GM19035 (cell line): ENCODE measurements around the gene CPVL.

Experiments used
- ATAC-seq: cut with Tn5 transposase; IDR thresholded peaks from one replicate; pipeline ENCODE4 v1.9.1; 2021; ENCODE audit not compliant: unreplicated experiment

CPVL gene

DNA sequence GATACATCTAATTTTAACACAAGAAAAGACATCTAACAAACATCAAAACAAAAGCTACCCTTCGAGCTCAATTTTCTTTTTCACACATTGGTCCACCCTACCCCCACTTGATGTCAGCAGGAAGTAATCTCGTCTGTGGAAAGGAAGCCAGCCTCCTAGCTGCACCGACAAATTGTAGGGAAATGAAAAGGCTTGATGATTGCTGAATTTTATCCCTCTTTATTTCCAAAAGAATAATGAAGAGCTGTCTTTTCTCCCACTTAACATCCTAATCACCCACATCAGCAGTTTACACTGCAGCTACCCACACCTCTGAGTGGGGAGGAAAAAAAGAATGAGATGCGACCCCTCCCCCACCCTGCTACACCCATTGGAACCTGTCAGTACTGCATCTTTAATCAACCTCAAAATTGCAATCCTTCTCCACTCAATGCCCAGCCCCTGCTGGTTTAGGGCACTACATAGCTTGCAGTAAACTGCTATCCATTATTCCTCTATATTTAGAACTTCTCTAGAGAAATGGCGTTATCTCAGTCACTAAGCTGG lies 10.6 kb upstream of the CPVL start:
- ATAC-seq = no peak

DNA sequence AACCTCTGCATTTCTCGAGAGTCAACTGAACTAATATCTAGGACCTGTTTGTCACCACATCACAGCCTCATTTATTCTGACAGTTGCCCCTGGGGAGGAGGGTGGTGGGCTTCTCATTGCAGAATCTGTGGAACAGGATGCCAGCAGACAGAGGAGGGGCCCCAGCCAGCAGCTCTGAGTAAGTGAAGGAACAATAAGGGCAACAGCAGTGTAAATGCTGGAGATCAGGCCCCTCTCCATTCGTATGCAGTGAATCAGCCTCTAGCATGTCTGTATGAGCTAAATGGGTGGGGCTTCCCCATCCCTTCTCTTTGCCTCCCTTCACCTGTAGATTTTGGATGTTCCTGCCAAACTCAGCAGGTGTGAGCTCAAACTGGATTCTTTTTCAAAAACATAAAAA lies 7.7 kb upstream of the CPVL start:
- ATAC-seq = no peak

DNA sequence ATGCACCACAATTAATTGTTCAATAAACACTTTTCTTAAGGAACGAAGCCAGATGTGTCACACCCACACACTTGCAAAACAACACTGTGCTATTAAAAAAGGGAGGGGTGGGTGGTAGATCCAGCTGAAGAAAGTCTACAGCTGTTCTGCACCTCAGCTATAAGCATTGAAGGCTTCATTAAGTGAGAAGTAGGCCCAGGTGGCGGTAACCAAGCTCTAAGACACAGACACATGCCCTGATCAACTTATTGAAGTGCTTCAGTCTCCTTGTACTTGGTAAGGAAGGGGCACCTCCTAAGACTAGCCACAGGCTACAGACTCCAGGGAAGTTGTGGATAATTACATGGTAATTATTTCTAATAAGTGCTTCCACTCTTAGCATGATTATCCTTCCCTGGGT lies 4.5 kb upstream of the CPVL start:
- no peak for ATAC-seq

DNA sequence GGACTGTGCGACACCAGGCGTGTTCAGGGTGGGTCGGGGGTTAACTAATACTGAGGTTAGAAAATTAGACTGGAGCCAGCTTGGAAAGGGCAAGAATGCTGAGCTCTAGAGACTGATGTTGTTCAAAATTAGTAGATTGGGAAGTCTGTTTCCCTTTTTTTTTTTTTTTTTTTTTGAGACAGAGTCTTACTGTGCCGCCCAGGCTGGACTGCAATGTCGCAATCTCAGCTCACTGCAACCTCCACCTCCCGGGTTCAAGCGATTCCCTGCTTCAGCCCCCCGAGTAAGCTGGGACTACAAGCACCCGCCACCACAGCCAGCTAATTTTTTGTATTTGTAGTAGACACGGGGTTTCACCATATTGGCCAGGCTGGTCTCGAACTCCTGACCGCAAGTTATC lies 2.7 kb upstream of the CPVL start:
- no peak for ATAC-seq

DNA sequence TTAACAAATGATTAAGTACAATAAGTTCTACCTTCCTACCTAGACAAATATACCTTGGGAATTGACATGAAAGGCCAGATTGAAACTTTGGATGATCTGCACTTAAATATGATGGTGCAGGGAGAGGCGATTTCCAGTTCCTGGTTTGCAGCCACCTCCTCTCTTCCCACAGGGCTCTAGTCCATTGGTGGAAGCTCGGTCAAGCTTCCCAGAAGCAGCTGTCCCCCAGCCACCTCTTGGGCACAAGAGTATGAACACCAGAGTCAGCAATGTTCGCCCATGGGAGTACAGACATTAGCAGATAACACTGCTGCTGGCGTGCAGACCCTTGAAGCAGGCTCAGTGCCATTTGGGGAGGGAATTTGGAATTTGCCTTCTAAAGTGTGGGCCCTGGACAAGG lies 1.5 kb upstream of the CPVL start:
- no peak for ATAC-seq

DNA sequence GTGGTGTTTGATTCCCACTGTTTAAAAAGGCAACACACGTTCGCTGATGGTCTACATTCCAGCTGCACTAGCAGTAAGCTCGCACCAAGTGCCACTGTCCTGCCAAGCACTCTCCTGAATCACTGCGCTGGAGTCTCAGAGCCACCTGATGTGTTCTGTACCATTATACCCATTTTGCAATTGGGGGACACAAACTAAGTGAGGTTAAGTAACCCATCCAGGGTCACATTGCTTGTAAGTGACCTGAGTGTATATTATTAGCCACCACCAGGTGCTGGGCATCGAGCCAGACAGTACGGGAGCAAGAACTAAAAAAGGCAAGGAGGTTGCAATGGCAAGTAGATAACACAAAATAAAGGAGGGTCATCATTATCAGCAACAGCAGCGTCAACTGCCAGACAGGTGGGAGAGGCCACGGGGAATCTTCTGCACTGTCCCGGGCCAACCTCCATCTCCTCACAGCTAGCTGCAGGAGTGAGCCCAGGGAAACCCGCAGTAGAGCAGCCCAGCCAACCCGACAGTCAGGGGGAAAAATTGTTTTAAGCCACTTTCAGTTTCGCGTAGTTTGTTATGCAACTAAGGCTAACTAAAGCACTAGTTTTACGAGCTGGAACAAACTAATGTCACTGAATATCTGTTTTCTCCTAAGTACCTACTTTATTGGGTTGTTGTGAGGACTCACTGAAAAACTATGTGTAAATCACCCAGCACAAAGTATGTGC lies 712 bp upstream of the CPVL start:
- no peak for ATAC-seq

DNA sequence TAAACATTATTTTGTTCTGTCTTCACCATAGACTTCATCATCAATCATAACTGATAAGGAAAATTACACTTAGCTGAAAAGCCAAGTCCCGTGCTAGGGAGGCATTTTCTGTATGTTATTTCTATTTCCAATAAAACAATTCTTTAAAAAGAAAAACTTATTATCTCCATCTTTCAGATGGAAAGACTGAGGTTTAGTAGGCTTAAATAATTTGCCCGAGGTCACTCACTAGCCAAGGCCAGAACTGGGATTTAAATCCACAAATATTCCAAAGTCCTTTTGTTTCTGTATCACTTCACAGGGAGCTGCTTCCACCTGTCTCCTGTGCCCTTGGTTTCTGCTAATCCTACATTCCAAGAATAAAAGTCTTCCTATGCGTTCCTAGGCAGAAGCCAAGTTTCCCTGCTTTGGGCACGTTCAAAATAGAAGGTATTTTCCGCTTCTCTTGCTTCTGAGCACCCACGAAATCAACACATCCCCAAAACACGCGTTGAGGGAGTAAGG lies 732 bp downstream of the CPVL start:
- ATAC-seq = no peak

DNA sequence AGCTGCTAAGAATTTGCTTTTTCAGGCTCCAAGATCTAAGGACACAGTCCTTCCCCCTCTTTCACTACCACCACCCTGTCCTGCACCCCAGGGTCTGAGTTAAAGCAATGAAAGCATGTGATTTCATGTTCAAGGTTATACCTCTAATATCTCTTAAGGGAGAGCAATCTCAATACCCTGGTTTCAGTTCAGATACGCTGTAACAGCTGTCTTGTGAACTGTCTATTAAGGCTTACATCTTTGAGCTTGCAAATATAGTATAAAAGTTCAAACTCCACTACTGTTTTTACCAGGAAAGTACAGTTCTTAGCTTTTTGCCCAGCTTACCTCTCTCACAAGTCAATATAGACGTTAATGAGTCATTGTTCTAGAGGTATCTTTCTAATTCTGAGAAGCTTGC lies 2.6 kb downstream of the CPVL start:
- no peak for ATAC-seq

DNA sequence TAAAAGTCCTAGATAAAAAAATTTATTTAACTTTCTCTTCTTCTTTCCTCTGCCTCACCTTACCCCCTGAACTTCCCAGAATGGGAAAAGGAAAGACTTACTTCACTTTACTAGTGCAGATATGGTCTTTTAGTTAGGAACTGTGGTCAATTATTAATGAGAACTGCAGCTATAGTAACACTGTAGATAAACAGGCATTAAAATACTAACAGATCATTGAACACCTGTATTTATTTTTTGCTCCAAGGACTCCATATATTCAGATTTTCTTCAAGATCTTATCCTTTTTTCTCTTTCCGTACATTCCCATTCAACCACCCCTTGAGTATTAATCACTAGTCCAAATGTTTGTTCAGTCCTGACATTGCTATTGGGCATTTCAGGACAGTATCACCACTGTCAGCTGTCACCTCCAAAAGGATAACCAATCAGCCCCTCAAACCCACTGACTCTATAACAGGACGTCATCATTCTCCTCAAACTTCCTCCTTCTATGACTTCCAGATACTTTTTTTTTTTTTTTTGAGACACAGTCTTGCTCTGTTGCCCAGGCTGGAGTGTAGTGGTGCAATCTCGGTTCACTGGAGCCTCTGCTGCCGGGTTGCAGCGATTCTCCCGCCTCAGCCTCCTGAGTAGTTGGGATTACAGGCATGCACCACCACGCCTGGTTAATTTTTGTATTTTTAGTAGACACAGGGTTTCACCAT lies 4.2 kb downstream of the CPVL start:
- no peak for ATAC-seq

DNA sequence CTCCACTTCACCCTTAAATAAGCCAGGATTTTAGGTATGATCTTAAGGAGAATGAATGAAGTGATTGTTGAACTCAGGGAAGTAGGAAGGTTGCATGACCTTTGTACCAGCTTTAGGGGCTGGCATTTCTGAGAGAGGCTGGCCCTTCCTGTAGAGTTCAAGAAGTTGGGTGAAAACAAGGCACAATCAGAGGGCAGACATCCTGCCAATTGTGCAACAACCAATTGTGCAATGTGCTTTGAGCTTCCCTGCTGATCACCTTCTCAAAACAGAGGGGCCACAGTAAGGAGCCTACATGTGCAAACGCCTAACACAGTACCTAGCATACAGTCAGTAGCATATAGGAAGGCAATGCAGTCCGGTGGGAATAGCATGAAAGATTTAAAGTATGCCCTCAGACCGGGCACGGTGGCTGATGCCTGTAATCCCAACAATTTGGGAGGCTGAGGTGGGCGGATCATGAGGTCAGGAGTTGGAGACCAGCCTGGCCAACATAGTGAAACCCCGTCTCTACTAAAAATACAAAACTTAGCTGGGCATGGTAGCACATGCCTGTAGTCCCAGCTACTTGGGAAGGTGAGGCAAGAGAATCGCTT lies 5.4 kb downstream of the CPVL start:
- ATAC-seq = no peak

DNA sequence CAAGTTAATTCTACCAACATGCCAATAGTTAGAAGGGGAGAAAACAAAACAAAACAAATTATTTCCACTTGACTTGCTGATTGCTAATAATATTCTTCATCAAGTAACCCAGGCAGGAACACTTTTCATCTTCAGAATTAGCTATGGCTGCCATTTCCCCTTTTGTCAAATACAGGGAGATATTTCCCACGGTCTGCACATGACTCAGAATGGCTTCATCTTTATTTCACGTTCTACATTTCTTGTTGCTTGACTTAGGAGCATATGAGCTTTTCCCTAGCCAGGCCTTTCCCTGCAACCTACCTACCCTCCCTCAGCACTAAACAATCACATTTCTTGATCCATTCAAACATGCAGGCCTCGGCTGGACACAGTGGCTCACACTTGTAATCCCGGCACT lies 6.5 kb downstream of the CPVL start:
- ATAC-seq = no peak

DNA sequence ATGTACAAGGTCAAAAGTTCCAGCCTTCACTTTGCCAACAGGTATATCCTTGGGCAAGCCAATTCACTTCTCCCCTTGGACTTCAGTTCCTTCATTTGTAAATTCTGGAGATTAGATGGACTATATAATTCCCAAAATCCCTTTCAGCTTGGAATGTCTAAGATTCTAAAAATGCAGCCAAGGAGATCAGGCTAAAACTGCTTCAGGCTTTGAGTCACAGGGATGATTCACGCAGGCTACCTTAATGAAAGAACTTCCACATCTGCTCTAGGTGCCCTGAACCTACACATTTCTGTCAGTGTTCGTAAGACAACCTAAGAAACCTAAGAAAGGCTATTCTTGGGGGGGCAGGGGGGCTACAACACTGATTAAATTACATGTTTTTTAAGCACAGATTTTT lies 7.1 kb downstream of the CPVL start:
- ATAC-seq = no peak

DNA sequence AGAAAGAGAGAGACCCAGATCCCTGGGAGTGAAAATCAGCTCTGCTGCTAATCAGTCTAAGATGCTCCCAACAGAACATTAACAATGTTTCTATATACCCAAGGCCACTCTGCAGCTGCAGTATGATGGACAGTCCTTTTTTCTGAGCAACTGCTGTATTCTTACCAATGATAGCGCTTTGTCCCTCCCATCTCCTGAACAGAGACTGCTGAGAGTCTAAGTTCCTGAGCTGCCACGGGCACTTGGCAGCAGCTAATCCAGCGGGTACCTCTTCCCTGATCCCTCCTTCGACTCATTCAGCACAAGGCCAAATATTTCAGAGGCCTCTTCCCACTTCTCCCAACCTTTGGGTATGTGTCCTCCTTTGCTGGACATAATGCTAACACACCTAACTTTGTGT lies 7.7 kb downstream of the CPVL start:
- ATAC-seq = no peak

DNA sequence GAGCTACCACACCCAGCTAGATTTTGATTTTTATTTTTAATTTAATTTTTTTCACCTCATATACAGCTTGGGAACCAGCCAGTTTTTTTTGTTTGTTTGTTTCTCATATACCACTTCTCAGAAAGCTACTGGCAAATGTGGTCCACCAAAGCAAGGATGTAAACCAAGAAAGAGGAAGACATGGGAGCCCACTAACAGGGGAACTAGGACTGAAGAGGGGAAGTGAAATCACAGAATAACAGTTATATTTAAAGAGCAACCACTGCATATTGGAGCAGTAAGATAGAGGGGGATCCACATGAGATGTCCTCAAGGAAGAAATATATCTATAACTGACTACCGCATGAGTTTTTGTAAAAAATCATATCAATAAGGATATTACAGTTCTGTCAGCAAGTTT lies 10.5 kb downstream of the CPVL start:
- ATAC-seq = no peak

DNA sequence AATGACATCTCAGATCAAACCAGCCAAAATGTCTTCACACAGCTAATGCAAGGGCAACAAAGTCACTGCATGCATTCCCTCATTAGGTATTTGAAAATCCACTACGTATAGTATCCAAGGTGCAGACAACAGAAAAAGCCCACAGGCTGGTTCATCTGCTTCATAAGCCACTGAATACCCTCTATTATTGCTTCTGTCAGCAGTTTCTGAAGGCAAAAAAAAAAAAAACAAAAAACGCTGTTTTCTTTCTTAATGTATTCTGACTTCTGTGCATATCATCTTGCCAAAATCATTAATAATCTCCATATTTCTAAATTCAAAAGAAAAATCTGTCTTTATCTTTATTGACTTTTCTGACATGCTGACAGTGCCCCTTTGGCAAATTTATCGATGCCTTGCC lies 13.4 kb downstream of the CPVL start:
- ATAC-seq = no peak

DNA sequence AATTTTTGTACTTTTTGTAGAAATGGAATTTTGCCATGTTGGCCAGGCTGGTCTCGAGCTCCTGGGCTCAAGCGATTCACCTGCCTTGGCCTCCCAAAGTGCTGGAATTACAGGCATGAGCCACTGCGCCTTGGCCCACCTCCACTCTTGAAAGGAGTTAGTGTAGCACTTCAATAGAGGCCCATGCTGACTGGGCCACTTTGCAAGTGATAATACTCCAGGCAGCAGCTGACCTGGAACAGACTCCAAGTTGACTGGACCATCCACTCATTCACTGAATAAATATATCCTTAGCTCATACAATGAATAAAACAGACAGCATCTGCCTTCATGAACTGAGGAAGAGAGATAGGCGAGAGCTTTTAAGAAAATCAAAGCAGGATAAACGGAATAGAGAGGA lies 14.7 kb downstream of the CPVL start:
- no peak for ATAC-seq

DNA sequence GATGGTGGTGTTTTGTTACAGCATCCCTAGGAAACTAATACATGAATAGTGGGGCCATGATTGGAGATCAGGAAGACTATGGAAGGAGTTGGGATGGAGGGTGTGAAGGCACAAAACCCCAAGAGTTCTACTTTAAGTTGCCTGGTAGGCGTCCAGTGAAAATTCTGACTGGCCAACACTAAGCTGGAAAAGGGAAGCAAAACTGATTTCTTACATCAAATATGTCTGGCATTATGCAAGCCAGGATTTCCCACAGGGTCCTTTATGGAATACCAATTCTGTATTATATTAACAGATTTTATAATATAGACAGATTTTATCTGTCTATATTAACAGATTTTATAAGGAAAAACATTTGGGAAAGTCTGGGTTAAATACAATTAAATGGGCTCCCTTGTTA lies 16.2 kb downstream of the CPVL start:
- ATAC-seq = no peak

DNA sequence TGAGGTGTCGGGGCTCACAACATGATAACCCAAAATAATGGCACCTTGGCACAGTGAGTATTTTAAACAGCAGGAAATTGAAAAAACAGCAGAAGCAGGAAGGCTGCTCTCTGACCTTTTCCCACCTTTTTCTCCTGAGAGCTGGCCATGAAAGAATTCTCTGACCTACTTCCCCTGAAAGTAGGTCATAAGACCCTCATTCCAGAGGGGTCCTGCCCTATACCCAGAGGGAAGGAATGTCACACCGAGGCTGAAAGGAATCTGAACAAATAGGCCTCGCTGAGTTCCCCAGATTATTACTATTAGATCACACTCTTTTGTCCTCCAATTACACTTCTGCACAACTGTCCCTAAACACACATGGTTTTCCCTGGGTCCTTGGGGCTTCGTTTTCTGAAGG lies 18.8 kb downstream of the CPVL start:
- ATAC-seq = no peak

DNA sequence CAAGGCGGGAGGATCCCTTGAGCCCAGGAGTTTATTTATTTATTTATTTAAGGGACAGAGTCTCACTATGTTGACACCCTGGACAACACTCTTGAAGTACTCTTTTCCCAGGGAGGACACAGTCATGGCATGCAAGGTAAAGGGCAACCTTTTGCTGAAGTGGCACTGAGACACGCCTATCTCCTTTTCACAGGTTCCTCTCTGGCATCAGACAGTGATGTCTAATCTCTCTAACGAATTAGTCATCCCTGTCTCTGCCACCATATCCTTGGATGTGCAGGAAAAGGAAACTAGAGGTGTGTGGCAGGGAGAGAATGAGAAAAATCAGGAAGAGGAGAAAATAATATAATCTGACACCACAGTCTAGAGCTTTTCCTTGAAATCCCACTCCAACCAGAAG lies 19.5 kb downstream of the CPVL start:
- no peak for ATAC-seq

DNA sequence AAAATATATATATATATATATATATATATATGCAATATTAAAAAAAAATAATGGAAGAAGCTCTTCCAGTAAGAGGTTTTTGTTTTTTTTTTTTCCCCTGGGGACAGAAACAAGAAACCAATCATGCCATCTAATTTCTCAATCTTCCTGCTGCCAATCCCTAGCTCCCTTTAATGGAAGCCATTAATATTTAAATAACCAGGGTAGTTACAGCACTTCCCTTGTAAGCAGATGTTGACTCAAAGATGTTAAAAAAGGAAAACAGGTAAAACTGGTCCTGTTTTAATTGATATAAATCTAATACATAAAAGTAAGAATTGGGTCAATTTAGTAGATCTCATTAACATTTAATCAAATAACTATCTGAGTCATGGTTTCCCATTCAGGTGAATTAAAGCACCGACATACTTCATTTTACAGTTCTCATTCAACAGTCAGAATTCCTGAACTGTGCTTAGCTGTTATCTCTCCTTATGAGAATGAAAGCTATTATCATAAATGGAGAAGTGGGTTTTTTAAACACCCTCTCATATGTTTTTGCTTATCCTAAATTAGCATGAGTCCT lies 22.6 kb downstream of the CPVL start:
- ATAC-seq = no peak

DNA sequence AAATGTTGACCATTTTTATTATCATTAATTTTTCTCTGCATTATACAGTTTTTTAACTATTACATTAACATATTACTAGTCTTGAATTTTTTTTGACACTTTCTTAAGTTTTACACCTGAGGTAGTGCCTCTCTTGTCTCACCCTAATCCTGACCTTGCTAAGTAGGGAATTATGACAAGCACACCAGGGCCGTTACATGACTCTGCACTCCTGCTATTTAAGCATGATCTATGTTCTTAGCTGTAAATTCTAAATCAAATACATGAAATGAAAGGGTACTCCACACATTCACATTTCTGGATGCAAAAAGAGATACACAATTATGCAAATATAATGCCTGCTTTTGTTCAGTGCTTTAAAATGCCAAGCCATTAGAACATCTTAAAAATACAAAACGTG lies 23.6 kb downstream of the CPVL start:
- no peak for ATAC-seq

DNA sequence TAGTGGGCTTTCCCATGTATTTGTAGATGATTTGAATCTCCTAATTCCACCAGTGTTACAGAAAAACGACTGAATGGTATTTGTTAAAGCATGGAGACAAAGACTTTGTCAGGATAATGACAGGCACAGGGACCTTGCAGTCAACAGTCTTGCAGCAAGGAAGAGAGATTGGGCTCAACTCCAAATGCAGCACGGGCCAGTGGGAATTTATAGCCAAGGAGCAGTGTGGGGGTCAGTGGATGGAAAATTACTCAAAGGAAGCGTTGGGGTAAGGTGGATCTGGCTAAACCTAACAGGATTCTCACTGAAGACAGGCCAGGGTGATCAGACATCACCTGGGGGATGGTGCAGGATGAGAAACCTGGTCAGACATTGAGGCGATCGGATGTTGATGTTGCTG lies 24.3 kb downstream of the CPVL start:
- ATAC-seq = no peak
